HL-60 (cell line): ENCODE data around the gene GRPEL2.

ENCODE experiments used
- DNase-seq, 2 experiments: peaks; one replicate each; pipeline ENCODE4 v3.0.0-alpha.2; 2010 to 2020; ENCODE audit warnings: low read depth in 1 of 2, low spot score in 1 of 2
- H3K27ac ChIP-seq: fragments of 250-450 bp; sonication (Bioruptor Pico); replicated peaks from 2 replicates; pipeline ENCODE4 v1.5.1; 2020; ENCODE audit warnings: mild to moderate bottlenecking, moderate library complexity
- H3K27me3 ChIP-seq: fragments of 250-450 bp; sonication (Bioruptor Pico); 2 replicates; pipeline ENCODE4 v1.5.1; 2021; ENCODE audit warnings: mild to moderate bottlenecking, moderate library complexity; ENCODE audit not compliant: insufficient read depth, poor library complexity, severe bottlenecking
- H3K4me3 ChIP-seq: replicated peaks from 2 replicates; pipeline ENCODE4 v1.5.1; 2011; ENCODE audit warnings: mild to moderate bottlenecking, control low read depth, low read length; ENCODE audit not compliant: insufficient read depth
- GABPA ChIP-seq: IDR thresholded peaks from 2 replicates; pipeline ENCODE4 v1.6.1; 2012; ENCODE audit warnings: low read depth
- POLR2AphosphoS5 ChIP-seq: IDR thresholded peaks from 2 replicates; pipeline ENCODE4 v1.6.1; 2012; ENCODE audit warnings: low read depth
- SPI1 ChIP-seq: IDR thresholded peaks from 2 replicates; pipeline ENCODE4 v1.6.1; 2012; ENCODE audit warnings: low read depth, mild to moderate bottlenecking, borderline replicate concordance
- TF ChIP-seq, protein P1 (sequence below): IDR thresholded peaks from one replicate; pipeline ENCODE4 v1.5.1; 2011; ENCODE audit warnings: low read length, control low read depth, inconsistent platforms; ENCODE audit not compliant: insufficient read depth
- TF ChIP-seq, protein P2 (sequence below): IDR thresholded peaks from 2 replicates; pipeline ENCODE4 v1.6.1; 2012; ENCODE audit warnings: low read depth; ENCODE audit not compliant: insufficient replicate concordance

GRPEL2 gene

DNA sequence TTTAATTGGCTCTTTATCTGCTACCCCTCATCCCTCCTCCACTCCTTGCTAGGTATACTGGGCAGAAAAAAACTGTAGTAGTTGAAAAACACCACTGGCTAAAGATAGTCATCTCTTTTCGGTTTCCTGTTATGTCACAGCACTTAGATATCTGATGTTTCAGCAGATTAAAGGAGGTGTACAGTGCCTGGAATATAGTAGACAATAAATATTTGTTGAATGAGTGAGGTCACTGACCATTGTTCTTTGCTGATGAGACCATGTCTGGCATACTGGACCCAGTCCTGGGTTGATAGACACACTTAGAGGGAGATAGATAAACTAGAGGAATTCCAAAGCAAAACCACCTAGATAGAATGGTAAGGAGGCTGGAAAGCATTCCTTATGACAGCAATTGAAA is 3.2 kb downstream of the GRPEL2 start:
- no peak for DNase-seq
- no peak overlapping the region for H3K27ac ChIP-seq
- no peak overlapping the region for H3K4me3 ChIP-seq
- TF ChIP-seq SPI1 (no peak), POLR2AphosphoS5 (no peak), GABPA (no peak)
- TF ChIP-seq, protein P1, sequence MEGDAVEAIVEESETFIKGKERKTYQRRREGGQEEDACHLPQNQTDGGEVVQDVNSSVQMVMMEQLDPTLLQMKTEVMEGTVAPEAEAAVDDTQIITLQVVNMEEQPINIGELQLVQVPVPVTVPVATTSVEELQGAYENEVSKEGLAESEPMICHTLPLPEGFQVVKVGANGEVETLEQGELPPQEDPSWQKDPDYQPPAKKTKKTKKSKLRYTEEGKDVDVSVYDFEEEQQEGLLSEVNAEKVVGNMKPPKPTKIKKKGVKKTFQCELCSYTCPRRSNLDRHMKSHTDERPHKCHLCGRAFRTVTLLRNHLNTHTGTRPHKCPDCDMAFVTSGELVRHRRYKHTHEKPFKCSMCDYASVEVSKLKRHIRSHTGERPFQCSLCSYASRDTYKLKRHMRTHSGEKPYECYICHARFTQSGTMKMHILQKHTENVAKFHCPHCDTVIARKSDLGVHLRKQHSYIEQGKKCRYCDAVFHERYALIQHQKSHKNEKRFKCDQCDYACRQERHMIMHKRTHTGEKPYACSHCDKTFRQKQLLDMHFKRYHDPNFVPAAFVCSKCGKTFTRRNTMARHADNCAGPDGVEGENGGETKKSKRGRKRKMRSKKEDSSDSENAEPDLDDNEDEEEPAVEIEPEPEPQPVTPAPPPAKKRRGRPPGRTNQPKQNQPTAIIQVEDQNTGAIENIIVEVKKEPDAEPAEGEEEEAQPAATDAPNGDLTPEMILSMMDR, result no peak
- TF ChIP-seq, protein P2, sequence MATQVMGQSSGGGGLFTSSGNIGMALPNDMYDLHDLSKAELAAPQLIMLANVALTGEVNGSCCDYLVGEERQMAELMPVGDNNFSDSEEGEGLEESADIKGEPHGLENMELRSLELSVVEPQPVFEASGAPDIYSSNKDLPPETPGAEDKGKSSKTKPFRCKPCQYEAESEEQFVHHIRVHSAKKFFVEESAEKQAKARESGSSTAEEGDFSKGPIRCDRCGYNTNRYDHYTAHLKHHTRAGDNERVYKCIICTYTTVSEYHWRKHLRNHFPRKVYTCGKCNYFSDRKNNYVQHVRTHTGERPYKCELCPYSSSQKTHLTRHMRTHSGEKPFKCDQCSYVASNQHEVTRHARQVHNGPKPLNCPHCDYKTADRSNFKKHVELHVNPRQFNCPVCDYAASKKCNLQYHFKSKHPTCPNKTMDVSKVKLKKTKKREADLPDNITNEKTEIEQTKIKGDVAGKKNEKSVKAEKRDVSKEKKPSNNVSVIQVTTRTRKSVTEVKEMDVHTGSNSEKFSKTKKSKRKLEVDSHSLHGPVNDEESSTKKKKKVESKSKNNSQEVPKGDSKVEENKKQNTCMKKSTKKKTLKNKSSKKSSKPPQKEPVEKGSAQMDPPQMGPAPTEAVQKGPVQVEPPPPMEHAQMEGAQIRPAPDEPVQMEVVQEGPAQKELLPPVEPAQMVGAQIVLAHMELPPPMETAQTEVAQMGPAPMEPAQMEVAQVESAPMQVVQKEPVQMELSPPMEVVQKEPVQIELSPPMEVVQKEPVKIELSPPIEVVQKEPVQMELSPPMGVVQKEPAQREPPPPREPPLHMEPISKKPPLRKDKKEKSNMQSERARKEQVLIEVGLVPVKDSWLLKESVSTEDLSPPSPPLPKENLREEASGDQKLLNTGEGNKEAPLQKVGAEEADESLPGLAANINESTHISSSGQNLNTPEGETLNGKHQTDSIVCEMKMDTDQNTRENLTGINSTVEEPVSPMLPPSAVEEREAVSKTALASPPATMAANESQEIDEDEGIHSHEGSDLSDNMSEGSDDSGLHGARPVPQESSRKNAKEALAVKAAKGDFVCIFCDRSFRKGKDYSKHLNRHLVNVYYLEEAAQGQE, result no peak
- no peaks in the 10 kb centered on the region for H3K27me3 ChIP-seq

DNA sequence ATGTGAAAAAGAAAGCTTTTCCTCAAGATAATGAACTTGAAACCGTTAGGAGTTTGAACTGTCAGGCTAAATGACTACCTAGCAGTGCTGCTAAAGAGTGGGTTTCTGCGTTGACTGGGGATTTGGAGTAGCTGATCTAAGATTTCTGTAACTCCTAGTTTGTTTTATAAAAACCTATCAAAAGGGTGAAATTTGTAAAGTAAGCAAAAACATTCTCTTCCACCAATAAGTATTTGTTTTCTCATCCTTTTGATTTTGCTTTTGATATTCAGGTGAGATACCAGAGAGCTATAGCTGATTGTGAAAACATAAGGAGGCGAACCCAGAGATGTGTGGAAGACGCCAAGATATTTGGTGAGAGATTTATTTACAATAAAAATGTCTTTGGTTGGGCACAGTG is 4.1 kb downstream of the GRPEL2 start:
- no peak overlapping the region for H3K27ac ChIP-seq
- no peaks in the 10 kb centered on the region for H3K27me3 ChIP-seq
- TF ChIP-seq POLR2AphosphoS5 (no peak), SPI1 (no peak), GABPA (no peak)
- TF ChIP-seq, protein P1, result no peak
- TF ChIP-seq, protein P2, result no peak
- no peak overlapping the region for H3K4me3 ChIP-seq
- no peak for DNase-seq

DNA sequence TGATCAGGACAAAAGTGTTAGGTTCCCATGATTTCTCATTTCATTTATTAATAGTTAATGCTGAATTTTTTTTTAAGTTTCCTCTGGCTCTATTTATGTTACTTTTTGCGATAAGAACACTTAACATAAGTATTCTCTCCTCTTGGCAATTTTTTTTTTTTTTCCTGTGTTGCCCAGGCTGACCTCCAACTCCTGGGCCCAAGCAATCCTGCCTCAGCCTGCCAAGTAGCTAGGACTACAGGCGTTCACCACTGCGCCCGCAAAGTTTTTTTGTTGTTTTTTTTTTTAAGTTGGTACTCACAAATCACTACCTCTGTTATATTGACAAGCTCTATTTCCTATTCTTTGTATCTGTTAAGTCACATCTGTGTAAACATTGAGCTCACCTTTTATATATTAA is 6.9 kb downstream of the GRPEL2 start:
- TF ChIP-seq SPI1, result no peak
- TF ChIP-seq, protein P2, result no peak
- TF ChIP-seq GABPA, result no peak
- TF ChIP-seq, protein P1, result no peak
- no peak for TF ChIP-seq POLR2AphosphoS5

More for the DNA sequence above, 6.9 kb downstream of the GRPEL2 start:
- Histone ChIP-seq H3K27ac (no peak overlapping the region), H3K4me3 (no peak overlapping the region), H3K27me3 (no peaks in the 10 kb centered on the region)
- no peak for DNase-seq
